UCSD-AML1 (cell line): ENCODE measurements around the gene CERS1.

ENCODE experiments used
- DNase-seq: peaks from one replicate; lab custom pipeline; 2025; ENCODE audit not compliant: unreplicated experiment; lab: John Stamatoyannopoulos, UW

Gene CERS1

DNA sequence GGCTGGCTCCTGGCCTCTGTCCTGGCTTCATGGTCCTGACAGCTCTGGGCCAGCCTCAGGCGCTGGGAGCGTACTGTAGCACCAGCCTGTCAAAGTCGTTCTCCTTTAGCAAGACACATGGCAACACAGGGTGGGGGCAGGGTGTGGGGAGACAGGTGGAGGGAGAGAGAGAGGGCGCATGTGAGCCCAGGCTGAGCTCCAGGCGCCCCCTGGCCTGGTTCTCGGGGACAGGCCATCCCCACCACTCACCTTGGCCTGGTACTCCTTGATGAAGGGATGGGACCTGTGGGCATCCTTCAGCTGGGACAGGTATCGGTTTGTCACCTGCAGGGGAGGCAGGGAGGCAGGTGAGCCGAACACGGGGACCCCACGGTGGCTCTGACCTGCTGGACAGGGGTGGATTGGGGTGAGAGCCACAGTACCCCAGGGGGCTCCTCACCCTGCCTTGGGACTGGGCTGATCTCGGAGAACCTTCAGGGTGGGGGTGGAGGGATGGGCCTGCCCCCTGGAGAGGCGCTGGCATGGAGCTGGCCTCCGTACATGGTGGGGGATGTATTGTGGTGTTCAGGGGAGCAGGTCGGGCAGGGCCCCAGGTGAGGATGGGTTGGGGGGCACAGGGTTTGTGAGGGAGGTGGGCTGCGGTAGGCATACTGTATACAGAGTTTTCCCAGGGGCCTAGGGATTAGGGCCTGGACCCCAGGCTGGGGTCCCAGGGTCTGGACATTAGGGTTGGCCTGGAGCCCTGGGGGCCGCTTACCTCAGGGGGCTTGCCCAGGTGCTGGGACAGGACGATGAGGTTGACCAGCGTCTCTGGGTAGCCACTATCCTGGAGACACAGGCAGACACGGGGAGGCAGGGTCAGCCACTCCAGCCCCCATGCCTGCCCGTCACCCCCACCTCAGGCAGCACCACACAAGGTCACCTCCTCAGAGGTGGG, 3.9 kb upstream of the CERS1 start:
- DNase-seq = no peak

DNA sequence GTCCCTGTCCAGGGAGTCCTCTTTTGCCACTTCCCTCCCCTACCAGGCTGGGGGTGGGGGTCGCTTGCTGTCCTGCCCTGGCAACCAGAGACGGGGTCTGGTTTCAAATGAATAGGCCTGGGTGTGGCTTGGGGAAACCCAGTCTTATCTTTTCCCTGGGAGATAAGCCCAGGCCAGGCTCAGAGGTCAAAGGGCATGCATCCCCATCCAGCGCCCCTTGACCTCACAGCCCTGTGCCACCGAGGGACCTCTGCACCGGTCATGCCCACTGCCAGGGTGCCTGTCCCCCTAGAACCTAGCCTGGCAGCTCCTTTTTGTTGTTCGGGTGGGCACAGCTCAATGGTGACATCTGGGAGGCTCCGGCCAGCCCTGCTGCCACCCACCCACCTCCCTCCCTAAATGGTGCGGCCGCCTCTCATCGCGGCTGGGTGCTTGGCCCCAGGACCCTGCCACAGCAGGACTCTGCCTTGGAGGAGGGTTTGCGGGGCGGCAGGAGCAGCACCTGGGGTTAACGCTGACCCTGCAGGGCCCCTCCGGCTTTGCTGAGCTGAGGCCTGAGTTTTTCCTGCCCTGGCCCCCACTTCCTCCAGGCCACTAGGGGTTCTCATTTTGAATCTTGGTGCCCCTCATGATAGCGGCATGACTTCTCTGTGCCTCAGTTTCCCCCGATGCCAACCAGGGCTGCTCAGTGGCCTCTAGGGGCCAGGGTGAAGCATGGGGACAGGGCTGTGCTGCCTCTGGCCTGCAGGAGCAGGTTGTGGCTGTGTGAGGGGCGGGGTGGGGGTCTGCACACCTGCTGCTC, 2.9 kb upstream of the CERS1 start:
- DNase-seq = no peak

GRCh38 chr19:18898081-18898606, 2.2 kb upstream of the CERS1 start:
- DNase-seq = no peak

GRCh38 chr19:18897094-18898029, 1.4 kb upstream of the CERS1 start:
- no peak for DNase-seq

DNA sequence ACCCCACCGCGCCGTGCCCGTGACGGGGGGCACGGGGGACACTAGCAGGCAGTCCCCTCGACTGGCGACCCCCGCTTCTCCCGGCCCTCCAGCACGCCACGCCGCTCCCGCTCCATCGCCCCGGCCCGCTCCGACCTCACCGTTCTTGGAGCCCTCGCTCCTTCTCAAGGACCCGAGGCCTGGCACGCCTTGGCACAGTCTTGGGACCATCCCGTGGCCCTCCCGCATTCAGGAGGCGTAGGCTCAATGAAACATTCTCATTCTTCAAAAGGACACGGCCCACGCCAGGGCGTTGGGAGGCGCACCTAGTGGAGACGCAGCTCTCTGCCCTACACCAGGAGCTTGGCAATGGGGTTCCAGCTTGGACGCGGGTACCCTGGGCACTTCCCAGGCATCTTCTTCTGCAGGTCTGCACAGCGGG, 473 bp upstream of the CERS1 start:
- no peak for DNase-seq

DNA sequence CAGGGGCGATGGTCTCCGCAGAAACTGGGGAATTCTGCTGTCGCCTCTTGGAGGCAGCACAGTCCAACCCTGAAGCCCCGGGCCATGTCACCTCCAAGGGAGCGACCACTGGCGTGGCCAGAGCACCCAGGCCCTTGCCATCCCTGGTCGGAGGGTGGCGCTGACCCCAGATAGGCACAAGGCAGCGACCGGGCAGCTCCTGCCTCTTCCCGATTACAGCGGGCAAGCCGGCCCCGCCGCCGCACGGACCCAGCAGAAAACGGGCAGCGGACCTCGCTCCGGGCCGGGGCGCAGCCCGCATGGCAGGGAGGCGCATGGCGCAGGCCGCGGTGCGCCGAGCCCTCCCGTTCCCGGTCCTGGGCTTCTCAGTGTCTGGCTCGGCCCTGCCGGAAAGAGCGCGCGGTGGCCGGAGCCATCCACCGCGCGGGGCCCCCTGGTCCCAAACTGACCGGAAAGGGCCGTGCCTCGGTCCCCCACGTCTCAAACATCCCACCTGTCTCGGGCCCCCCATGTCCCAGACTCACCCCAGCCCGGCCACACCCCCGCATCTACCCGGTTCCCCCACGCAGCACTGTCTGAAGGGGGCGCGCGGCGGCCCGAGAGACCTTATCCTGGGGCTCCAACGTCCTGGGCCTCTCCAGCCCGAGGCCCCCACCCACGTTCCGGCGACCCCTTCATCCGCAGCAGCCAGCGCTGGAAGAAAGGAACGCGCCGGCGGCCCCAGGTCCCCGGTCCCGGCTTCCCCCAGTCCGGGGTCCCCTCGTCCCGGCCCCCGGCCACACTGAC, 727 bp downstream of the CERS1 start:
- peak; percentile 75 for DNase-seq

DNA sequence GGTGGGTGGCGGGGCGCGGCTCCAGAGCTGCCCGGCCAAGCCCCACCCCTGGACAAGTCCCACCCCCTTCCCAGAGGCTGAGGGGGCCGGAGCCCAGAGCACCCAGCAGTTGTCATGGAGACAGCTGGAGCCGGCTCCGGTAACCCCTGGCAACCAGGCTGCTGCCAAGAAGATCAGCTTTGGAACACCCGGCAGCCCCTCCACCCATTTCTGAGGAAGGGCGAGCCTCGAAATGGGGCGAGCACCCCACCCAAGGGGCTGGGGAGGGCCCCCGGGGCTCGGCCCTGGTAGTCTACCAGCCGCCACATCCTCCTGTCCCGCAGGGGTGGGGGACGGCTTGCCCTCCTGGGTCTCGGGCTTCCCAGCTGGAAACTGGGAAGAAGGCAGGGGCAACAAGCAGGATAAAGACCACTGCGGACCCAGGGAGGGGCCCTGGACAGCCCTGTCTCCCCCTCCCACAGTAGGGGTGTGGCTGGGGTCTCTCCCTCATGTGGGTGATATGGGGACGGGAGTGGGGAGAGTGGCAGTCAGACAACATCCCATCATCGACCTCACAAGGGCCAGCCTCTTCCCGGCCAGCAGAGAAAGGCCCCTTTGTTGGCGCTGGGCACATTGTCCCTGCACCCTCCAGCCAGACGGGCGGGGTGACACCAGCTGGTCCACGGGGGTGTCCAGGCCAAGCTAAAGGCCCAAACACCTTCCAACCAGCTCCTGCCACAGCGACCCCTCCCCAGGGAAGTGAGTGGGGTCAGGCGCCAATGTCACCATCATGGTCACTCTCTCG, 1.5 kb downstream of the CERS1 start:
- DNase-seq = no peak

- no peak for DNase-seq
Observed at GRCh38 chr19:18893587-18894253, 2.2 kb downstream of the CERS1 start.

DNA sequence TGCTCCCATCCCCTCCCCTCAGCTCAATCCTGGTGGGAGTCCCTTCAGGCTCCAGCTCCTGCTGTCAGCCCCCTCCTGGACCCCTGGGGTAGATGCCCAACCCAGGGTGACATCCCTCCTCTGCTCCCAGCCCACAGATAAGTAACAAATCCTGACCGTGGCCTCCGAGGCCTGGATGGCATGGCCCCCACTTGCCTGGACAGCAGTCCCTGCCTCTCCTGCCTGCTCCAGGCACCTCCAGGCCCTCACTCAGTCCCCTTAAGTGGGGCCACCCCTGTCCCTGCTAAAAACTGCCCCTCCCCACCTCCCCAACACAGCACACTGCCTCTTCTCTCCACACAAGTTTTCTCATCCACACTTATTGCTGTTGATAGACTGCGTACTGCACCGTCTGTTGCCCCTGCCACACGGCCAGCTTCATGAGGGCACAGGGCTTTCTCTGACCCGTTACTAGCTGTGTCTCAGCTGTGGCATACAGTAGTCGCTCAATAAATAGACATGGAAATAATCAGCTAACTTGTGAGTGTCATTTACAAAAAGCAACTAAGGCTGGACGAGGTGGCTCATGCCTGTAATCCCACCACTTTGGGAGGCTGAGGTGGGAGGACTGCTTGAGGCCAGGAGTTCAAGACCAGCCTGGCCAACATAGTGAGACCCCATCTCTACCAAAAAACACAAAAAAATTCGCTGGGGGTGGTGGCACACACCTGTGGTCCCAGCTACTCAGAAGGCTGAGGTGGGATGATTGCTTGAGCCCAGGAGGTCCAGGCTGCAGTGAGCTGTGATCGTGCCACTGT, 5.8 kb downstream of the CERS1 start:
- no peak for DNase-seq

GRCh38 chr19:18886972-18887371, 9.0 kb downstream of the CERS1 start:
- DNase-seq = no peak

- DNase-seq = no peak
Observed at GRCh38 chr19:18883526-18884304, 12.2 kb downstream of the CERS1 start.

GRCh38 chr19:18881491-18881890, 14.5 kb downstream of the CERS1 start:
- DNase-seq = no peak

DNA sequence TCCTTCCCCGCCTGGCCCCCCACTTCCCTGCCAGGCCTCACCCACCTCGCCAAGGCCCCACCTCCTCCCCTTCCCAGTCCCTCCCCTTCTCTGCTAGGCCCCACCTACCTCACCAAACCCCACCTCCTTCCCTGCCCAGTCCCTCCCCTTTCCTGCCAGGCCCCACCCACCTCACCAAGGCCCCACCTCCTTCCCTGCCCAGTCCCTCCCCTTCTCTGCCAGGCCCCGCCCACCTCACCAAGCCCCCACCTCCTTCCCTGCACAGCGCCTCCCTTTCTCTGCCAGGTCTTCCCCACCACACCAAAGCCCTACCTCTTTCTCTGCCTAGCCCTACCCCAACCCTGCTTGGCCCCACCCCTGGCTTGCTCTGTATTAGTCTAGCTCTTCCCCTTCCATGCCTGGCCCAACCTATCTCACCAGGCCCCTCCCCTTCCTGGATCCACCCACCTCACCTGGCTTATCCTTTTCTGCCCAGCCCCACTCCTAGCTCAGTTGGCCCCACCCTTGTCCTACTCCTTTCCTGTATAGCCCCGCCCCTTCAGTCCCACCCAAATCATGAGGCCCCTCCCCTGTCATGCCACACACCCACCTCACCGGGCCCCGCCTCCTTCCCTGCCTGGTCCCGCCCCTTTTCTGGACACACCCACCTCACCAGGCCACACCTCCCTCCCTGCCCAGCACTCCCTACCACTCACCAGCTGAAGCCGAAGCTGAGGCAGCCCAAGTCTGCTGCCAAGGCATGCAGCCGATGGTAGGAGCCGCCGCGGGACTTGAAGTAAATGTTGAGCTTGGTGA, 16.2 kb downstream of the CERS1 start:
- peak; percentile 29 for DNase-seq

DNA sequence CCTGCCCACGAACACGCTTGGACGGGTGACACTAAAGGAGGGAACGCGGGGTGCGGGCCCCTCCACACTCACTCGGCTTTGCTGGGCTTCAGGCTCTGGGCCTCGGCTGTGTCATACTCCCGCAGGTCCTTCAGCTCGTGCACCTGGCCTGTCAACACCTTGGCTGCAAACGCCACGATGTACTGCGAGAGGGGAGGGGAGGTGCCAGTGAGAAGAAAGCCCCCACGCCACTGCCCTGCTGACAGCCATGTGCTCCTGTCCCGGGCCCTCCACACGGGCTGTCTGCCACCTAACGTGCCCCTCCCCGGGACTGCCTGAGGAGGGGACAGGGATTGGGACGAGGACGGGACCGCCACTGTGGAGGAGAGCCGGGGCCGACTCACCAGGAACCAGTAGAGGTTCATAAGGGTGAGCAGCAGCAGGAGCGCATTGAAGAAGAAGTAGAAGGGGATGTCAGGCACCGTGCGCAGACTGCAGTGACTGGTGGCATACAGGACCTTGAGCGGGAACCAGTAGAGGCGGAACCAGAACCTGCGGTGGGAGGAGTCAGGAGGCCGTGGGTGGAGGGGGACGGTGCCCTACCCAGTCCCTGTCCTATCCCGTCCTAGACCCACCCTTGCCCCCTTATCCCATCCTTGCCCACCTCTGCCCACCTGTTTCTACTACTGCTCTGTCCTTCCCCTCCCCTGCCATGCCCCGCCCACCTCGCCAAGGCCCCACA, 16.9 kb downstream of the CERS1 start:
- no peak for DNase-seq

DNA sequence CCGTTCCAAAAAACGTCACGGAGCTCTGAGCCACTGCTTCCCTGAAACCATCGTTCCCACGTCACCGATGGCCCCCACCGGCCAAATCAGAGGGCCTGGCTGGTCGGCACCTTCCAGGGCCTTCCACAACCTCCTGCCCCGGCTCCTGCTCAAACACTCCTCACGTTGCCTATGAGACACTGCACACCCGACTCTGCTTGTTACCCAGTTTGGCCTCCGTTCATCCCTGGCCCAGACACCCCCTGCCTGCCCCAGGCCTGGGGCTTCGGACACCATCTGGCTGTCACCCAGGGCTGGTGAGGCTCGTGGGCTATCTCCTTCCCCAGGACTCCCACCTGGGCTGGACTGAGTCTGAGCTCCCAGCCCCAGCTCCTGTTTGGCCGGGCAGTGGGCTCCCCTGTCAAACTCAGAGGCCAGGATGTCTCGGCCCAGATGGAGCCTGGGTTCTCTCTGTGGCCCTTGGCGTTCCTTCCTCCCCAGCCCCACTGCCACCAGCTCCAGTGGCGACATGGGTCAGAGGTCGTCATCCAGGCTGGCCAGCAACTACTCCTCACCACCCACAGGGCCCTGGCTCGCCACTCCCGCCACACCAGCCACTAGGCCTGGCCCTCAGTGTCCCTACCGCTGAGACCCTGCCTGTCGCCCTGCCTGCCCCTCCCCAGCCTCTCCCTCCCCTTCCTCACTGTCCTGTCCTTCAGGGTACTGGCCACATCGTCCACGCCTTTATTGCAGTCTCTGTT, 17.7 kb downstream of the CERS1 start:
- DNase-seq = no peak
